D721Med (cell line): Measurements from ENCODE around the gene TPP1.

ENCODE experiments used
- DNase-seq: peaks from one replicate; pipeline ENCODE4 v3.0.0; 2011; ENCODE audit warnings: low spot score; ENCODE audit not compliant: insufficient read length
- FAIRE-seq: peaks from 2 replicates; lab custom pipeline; 2011; peaks lifted over from hg19 to GRCh38; lab: Jason Lieb, UNC
- CTCF ChIP-seq: IDR thresholded peaks from 2 replicates; pipeline ENCODE4 v1.5.1; 2012; ENCODE audit warnings: mild to moderate bottlenecking, control low read depth; ENCODE audit not compliant: insufficient read depth; ENCODE audit errors: missing control alignments

The TPP1 gene

GRCh38 chr11:6633422-6634408 is 14.5 kb upstream of the TPP1 start:
- FAIRE-seq = no peak
- DNase-seq = no peak
- TF ChIP-seq CTCF = no peak

- TF ChIP-seq CTCF = no peak
- DNase-seq (no peak), FAIRE-seq (no peak)
Measured at GRCh38 chr11:6632116-6633073, 13.2 kb upstream of the TPP1 start.

- no peak for TF ChIP-seq CTCF
- FAIRE-seq = no peak
- no peak for DNase-seq
Measured at GRCh38 chr11:6631361-6631890, 12.2 kb upstream of the TPP1 start.

GRCh38 chr11:6630632-6631291 is 11.5 kb upstream of the TPP1 start:
- FAIRE-seq (no peak), DNase-seq (no peak)
- TF ChIP-seq CTCF = no peak

GRCh38 chr11:6629892-6630631 is 10.8 kb upstream of the TPP1 start:
- no peak for DNase-seq
- TF ChIP-seq CTCF = no peak
- FAIRE-seq = no peak

- FAIRE-seq (no peak), DNase-seq (no peak)
- no peak for TF ChIP-seq CTCF
Measured at GRCh38 chr11:6629573-6629891, 10.3 kb upstream of the TPP1 start.
